Measurements from ENCODE around the gene ALDH4A1.

ALDH4A1 gene

DNA sequence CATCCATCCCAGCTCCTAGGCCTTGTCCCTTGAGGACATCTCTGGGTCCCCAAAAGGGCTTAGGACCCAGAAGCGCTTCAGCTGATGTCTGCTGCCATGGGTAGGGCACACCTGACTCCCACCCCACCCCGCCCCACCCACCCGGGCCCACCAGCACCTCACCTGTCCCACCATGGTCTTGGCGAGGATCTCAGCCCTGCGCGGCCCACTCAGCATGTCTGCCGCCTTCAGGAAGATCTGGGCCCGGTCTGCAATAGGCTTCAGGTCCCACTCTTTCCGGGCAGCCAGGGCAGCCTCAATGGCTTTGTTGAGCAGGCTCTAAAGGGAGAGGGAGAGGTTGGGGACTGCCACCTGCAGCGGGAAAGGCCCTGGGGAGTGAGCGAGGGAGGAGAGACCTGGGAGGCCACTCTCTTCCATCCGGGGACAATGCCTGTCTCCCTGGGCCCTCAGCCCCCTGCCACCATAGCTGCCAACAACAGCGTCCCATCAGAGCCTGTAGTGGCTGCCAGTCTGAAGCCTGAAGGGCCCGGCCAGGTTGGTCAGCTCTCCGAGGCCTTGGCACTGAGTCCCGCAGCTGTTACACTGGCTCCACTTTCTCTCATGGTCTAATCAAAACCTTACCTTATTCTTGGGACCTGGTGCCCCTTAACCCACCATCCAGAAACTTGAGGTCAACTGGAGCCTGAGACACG is 16.9 kb downstream of the ALDH4A1 start:
- Histone ChIP-seq H2AK5ac (ENCODE audit: low read length) (no peak overlapping the region), H3K56ac (ENCODE audit: low read length) (no peak overlapping the region), H3K9ac (ENCODE audit: low read length) (no peak overlapping the region), H4K8ac (ENCODE audit: low read depth, low read length) (no peak overlapping the region), H3K4me2 (ENCODE audit: low read length) (no peak overlapping the region), H3K4me3 (ENCODE audit: low read length) (no peak overlapping the region), H2BK5ac (ENCODE audit: low read length) (no peak overlapping the region), H3K79me2 (ENCODE audit: control insufficient read depth, insufficient read depth, low read length) (no peaks in the 10 kb centered on the region), H4K5ac (ENCODE audit: low read length) (no peak overlapping the region), H3K79me1 (ENCODE audit: low read length) (no peaks in the 10 kb centered on the region), H2BK120ac (ENCODE audit: low read depth, low read length) (no peak overlapping the region), H3K23ac (ENCODE audit: low read length) (no peak overlapping the region), H3K36me3 (ENCODE audit: control insufficient read depth, insufficient read depth, low read length) (no peaks in the 10 kb centered on the region), H3K18ac (ENCODE audit: low read length) (no peak overlapping the region), H2BK15ac (replicated peaks; ENCODE audit: low read depth) (no peak overlapping the region), H3K4ac (ENCODE audit: low read depth, low read length) (no peak overlapping the region), H3K4me1 (ENCODE audit: control insufficient read depth, low read depth, low read length) (no peaks in the 10 kb centered on the region), H3K27me3 (ENCODE audit: insufficient read depth, low read length, poor library complexity) (no peaks in the 10 kb centered on the region), H3K27ac (ENCODE audit: low read depth, low read length) (no peak overlapping the region)
- WGBS (ENCODE audit: extremely low coverage, insufficient coverage, low lambda C conversion rate), result no CpG with 5 or more reads among the region's 17 CpGs
- DNase-seq, result no peak

DNA sequence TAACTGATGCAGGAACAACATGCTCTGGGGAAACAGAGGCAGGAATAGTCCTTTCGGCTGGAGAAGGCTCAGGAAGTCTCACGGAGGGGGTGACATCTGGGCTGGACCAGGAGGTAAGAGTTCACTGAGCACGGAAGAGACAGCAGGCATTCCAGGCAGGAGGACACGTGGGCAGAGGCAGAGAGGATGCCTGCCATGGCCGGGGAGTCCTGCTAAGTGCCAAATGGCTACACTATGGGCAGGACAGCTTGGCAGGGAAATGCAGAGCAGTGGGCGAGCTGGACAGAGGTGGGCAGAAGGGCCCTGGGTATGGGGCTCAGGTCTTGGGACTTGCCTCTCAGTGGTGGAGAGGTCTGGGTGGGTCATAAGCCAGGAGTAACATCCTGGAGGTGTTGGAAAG is 17.6 kb downstream of the ALDH4A1 start:
- Histone ChIP-seq H3K4ac (ENCODE audit: low read depth, low read length) (no peak overlapping the region), H4K8ac (ENCODE audit: low read depth, low read length) (no peak overlapping the region), H2BK15ac (replicated peaks; ENCODE audit: low read depth) (no peak overlapping the region), H3K36me3 (ENCODE audit: control insufficient read depth, insufficient read depth, low read length) (no peaks in the 10 kb centered on the region), H3K4me3 (ENCODE audit: low read length) (no peak overlapping the region), H3K79me1 (ENCODE audit: low read length) (no peaks in the 10 kb centered on the region), H3K18ac (ENCODE audit: low read length) (no peak overlapping the region), H3K23ac (ENCODE audit: low read length) (no peak overlapping the region), H2AK5ac (ENCODE audit: low read length) (no peak overlapping the region), H2BK5ac (ENCODE audit: low read length) (no peak overlapping the region), H2BK120ac (ENCODE audit: low read depth, low read length) (no peak overlapping the region), H3K56ac (ENCODE audit: low read length) (no peak overlapping the region), H3K27me3 (ENCODE audit: insufficient read depth, low read length, poor library complexity) (no peaks in the 10 kb centered on the region), H4K5ac (ENCODE audit: low read length) (no peak overlapping the region), H3K27ac (ENCODE audit: low read depth, low read length) (no peak overlapping the region), H3K4me1 (ENCODE audit: control insufficient read depth, low read depth, low read length) (no peaks in the 10 kb centered on the region), H3K79me2 (ENCODE audit: control insufficient read depth, insufficient read depth, low read length) (no peaks in the 10 kb centered on the region), H3K9ac (ENCODE audit: low read length) (no peak overlapping the region), H3K4me2 (ENCODE audit: low read length) (no peak overlapping the region)
- no peak for DNase-seq
- WGBS (ENCODE audit: extremely low coverage, insufficient coverage, low lambda C conversion rate), result no CpG with 5 or more reads among the region's 6 CpGs

GRCh38 chr1:18884419-18884717 is 18.0 kb downstream of the ALDH4A1 start:
- DNase-seq, result no peak
- Histone ChIP-seq H3K56ac (ENCODE audit: low read length) (no peak overlapping the region), H4K8ac (ENCODE audit: low read depth, low read length) (no peak overlapping the region), H2BK5ac (ENCODE audit: low read length) (no peak overlapping the region), H2BK120ac (ENCODE audit: low read depth, low read length) (no peak overlapping the region), H3K4me1 (ENCODE audit: control insufficient read depth, low read depth, low read length) (no peaks in the 10 kb centered on the region), H2BK15ac (replicated peaks; ENCODE audit: low read depth) (no peak overlapping the region), H3K79me2 (ENCODE audit: control insufficient read depth, insufficient read depth, low read length) (no peaks in the 10 kb centered on the region), H3K18ac (ENCODE audit: low read length) (no peak overlapping the region), H3K4me3 (ENCODE audit: low read length) (no peak overlapping the region), H3K23ac (ENCODE audit: low read length) (no peak overlapping the region), H3K27ac (ENCODE audit: low read depth, low read length) (no peak overlapping the region), H3K4me2 (ENCODE audit: low read length) (no peak overlapping the region), H3K9ac (ENCODE audit: low read length) (no peak overlapping the region), H3K4ac (ENCODE audit: low read depth, low read length) (no peak overlapping the region), H4K5ac (ENCODE audit: low read length) (no peak overlapping the region), H2AK5ac (ENCODE audit: low read length) (no peak overlapping the region), H3K36me3 (ENCODE audit: control insufficient read depth, insufficient read depth, low read length) (no peaks in the 10 kb centered on the region), H3K79me1 (ENCODE audit: low read length) (no peaks in the 10 kb centered on the region), H3K27me3 (ENCODE audit: insufficient read depth, low read length, poor library complexity) (no peaks in the 10 kb centered on the region)
- no CpG with 5 or more reads among the region's 4 CpGs for WGBS (ENCODE audit: extremely low coverage, insufficient coverage, low lambda C conversion rate)

DNA sequence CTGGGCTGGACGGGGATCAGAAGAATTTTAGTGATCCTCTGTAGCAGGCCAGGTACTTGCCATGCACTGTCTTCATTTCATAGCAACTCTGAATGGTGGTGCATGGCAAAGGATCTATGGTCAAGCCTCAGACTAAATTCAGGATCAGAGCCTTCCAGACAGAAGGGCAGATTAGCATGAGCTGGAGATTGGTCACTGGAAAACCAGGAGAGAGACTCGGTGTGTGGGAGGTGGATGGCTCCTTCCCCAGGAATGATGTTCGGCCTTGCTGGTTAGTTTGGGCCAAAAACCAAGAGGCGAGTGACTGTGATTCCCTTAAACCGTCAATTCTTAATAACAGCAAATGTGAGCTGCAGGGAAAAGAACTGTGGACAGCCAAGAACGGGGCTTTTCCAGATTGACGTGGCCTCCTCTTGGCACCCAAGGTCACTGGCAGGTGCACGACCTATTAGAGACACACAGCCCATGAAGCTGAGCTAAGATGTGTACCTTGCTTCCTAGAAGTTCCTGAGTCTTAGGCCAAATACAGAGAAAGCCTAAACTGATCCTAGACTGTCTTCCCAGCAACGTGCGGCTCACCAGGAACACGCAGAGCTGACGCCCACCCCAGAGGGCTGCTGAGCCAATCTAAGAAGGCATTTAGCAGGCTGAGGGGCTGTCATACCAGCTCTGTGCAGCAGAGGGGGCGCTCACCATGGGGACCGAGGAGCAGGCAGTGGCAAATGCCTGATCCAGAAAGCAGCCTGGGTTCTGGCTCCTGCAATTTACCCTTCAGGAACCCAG is 18.5 kb downstream of the ALDH4A1 start:
- H3K18ac ChIP-seq (ENCODE audit: low read length), result no peak overlapping the region
- H2BK120ac ChIP-seq (ENCODE audit: low read depth, low read length), result no peak overlapping the region
- H3K79me2 ChIP-seq (ENCODE audit: control insufficient read depth, insufficient read depth, low read length), result no peaks in the 10 kb centered on the region
- H3K9ac ChIP-seq (ENCODE audit: low read length), result no peak overlapping the region
- H3K4ac ChIP-seq (ENCODE audit: low read depth, low read length), result no peak overlapping the region
- H3K4me1 ChIP-seq (ENCODE audit: control insufficient read depth, low read depth, low read length), result no peaks in the 10 kb centered on the region
- H3K27me3 ChIP-seq (ENCODE audit: insufficient read depth, low read length, poor library complexity), result no peaks in the 10 kb centered on the region
- no peaks in the 10 kb centered on the region for H3K36me3 ChIP-seq (ENCODE audit: control insufficient read depth, insufficient read depth, low read length)
- no peak overlapping the region for H4K8ac ChIP-seq (ENCODE audit: low read depth, low read length)
- peak; percentile 79 for DNase-seq
- H3K27ac ChIP-seq (ENCODE audit: low read depth, low read length), result no peak overlapping the region
- H3K79me1 ChIP-seq (ENCODE audit: low read length), result no peaks in the 10 kb centered on the region
- H2BK5ac ChIP-seq (ENCODE audit: low read length), result no peak overlapping the region
- H3K23ac ChIP-seq (ENCODE audit: low read length), result no peak overlapping the region
- H3K4me3 ChIP-seq (ENCODE audit: low read length), result no peak overlapping the region
- H3K56ac ChIP-seq (ENCODE audit: low read length), result no peak overlapping the region
- H2AK5ac ChIP-seq (ENCODE audit: low read length), result no peak overlapping the region
- no peak overlapping the region for H4K5ac ChIP-seq (ENCODE audit: low read length)
- H3K4me2 ChIP-seq (ENCODE audit: low read length), result no peak overlapping the region
- H2BK15ac ChIP-seq (replicated peaks; ENCODE audit: low read depth), result no peak overlapping the region
- no CpG with 5 or more reads among the region's 14 CpGs for WGBS (ENCODE audit: extremely low coverage, insufficient coverage, low lambda C conversion rate)

DNA sequence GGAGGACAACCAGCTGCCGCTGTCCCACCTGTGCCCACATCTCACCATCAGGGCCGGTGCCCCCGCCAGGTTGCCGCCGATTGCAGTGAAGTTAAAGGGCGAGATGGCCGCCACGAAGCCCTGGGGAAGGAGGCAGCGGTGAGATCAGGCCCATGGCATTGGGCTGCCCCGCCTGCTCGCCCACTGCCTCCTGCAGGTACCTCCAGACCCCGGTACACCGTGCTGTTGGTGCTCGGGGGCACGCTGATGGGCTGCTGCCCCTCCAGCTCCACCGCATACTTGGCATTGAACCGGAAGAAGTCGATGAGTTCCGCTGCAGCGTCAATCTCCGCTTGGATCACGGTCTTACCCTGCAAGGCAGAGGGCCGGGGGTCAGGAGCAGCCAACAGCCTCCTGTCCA is 19.3 kb downstream of the ALDH4A1 start:
- Histone ChIP-seq H2BK15ac (replicated peaks; ENCODE audit: low read depth) (no peak overlapping the region), H3K79me1 (ENCODE audit: low read length) (no peaks in the 10 kb centered on the region), H3K4me1 (ENCODE audit: control insufficient read depth, low read depth, low read length) (no peaks in the 10 kb centered on the region), H2AK5ac (ENCODE audit: low read length) (no peak overlapping the region), H4K5ac (ENCODE audit: low read length) (no peak overlapping the region), H3K4me3 (ENCODE audit: low read length) (no peak overlapping the region), H2BK5ac (ENCODE audit: low read length) (no peak overlapping the region), H3K4ac (ENCODE audit: low read depth, low read length) (no peak overlapping the region), H2BK120ac (ENCODE audit: low read depth, low read length) (no peak overlapping the region), H3K23ac (ENCODE audit: low read length) (no peak overlapping the region), H3K27me3 (ENCODE audit: insufficient read depth, low read length, poor library complexity) (no peaks in the 10 kb centered on the region), H3K4me2 (ENCODE audit: low read length) (no peak overlapping the region), H4K8ac (ENCODE audit: low read depth, low read length) (no peak overlapping the region), H3K18ac (ENCODE audit: low read length) (no peak overlapping the region), H3K36me3 (ENCODE audit: control insufficient read depth, insufficient read depth, low read length) (no peaks in the 10 kb centered on the region), H3K9ac (ENCODE audit: low read length) (no peak overlapping the region), H3K27ac (ENCODE audit: low read depth, low read length) (no peak overlapping the region), H3K56ac (ENCODE audit: low read length) (no peak overlapping the region), H3K79me2 (ENCODE audit: control insufficient read depth, insufficient read depth, low read length) (no peaks in the 10 kb centered on the region)
- DNase-seq, result no peak
- no CpG with 5 or more reads among the region's 23 CpGs for WGBS (ENCODE audit: extremely low coverage, insufficient coverage, low lambda C conversion rate)

DNA sequence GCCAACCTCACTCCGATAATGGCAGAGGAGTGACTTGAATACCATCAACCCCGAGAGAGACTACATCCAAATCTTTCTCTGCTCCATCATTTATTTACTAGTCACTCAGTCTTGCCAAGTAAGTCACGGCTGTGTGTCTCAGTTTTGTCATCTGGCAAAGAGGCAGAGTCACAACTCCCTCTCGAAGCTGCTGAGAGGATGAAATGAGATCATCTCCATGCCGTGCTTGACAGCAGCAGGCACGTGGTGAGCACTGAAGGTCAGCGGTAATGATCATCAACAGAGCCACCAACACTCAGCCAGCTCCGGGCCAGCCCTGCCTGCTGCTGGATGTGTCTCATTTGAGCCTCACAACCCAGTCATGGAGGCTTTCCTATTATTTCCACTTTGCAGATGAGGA is 19.9 kb downstream of the ALDH4A1 start:
- no CpG with 5 or more reads among the region's 8 CpGs for WGBS (ENCODE audit: extremely low coverage, insufficient coverage, low lambda C conversion rate)

More for the DNA sequence above, 19.9 kb downstream of the ALDH4A1 start:
- no peak overlapping the region for H3K4me3 ChIP-seq (ENCODE audit: low read length)
- no peaks in the 10 kb centered on the region for H3K4me1 ChIP-seq (ENCODE audit: control insufficient read depth, low read depth, low read length)
- H3K4ac ChIP-seq (ENCODE audit: low read depth, low read length), result no peak overlapping the region
- no peak overlapping the region for H3K4me2 ChIP-seq (ENCODE audit: low read length)
- no peak overlapping the region for H3K56ac ChIP-seq (ENCODE audit: low read length)
- H3K27me3 ChIP-seq (ENCODE audit: insufficient read depth, low read length, poor library complexity), result no peaks in the 10 kb centered on the region
- H3K27ac ChIP-seq (ENCODE audit: low read depth, low read length), result no peak overlapping the region
- no peaks in the 10 kb centered on the region for H3K79me1 ChIP-seq (ENCODE audit: low read length)
- no peak overlapping the region for H2AK5ac ChIP-seq (ENCODE audit: low read length)
- H3K79me2 ChIP-seq (ENCODE audit: control insufficient read depth, insufficient read depth, low read length), result no peaks in the 10 kb centered on the region
- H2BK120ac ChIP-seq (ENCODE audit: low read depth, low read length), result no peak overlapping the region
- no peak overlapping the region for H3K23ac ChIP-seq (ENCODE audit: low read length)
- no peaks in the 10 kb centered on the region for H3K36me3 ChIP-seq (ENCODE audit: control insufficient read depth, insufficient read depth, low read length)
- no peak overlapping the region for H3K18ac ChIP-seq (ENCODE audit: low read length)
- DNase-seq, result no peak
- no peak overlapping the region for H3K9ac ChIP-seq (ENCODE audit: low read length)
- H4K8ac ChIP-seq (ENCODE audit: low read depth, low read length), result no peak overlapping the region
- H2BK5ac ChIP-seq (ENCODE audit: low read length), result no peak overlapping the region
- no peak overlapping the region for H2BK15ac ChIP-seq (replicated peaks; ENCODE audit: low read depth)
- H4K5ac ChIP-seq (ENCODE audit: low read length), result no peak overlapping the region
